D721Med (cell line): ENCODE data around the gene FAM151A.

Source experiments
- DNase-seq: peaks from one replicate; pipeline ENCODE4 v3.0.0; 2011; ENCODE audit warnings: low spot score; ENCODE audit not compliant: insufficient read length
- FAIRE-seq: peaks from 2 replicates; lab custom pipeline; 2011; peaks lifted over from hg19 to GRCh38; lab: Jason Lieb, UNC
- CTCF ChIP-seq: IDR thresholded peaks from 2 replicates; pipeline ENCODE4 v1.5.1; 2012; ENCODE audit warnings: mild to moderate bottlenecking, control low read depth; ENCODE audit not compliant: insufficient read depth; ENCODE audit errors: missing control alignments

FAM151A gene

GRCh38 chr1:54575605-54576290 is 47.6 kb downstream of the FAM151A start:
- FAIRE-seq (no peak), DNase-seq (no peak)
- TF ChIP-seq CTCF, result no peak

- DNase-seq (no peak), FAIRE-seq (no peak)
- TF ChIP-seq CTCF, result no peak
Measured at GRCh38 chr1:54575161-54575560, 48.2 kb downstream of the FAM151A start.

GRCh38 chr1:54574158-54574778 is 49.1 kb downstream of the FAM151A start:
- no peak for DNase-seq
- FAIRE-seq, result no peak

GRCh38 chr1:54572542-54572850 is 50.8 kb downstream of the FAM151A start:
- no peak for TF ChIP-seq CTCF
- DNase-seq (no peak), FAIRE-seq (no peak)

More at GRCh38 chr1:54574158-54574778, 49.1 kb downstream of the FAM151A start:
- no peak for TF ChIP-seq CTCF

- TF ChIP-seq CTCF, result no peak
- DNase-seq, result no peak
- no peak for FAIRE-seq
Measured at GRCh38 chr1:54571803-54572541, 51.4 kb downstream of the FAM151A start.

- DNase-seq, result no peak
- FAIRE-seq, result no peak
- no peak for TF ChIP-seq CTCF
Measured at GRCh38 chr1:54571326-54571725, 52.0 kb downstream of the FAM151A start.
